Activated naive CD4-positive, alpha-beta T cell treated with anti-CD3 and anti-CD28 coated beads, Interleukin-2, amount 50 U/mL, for 24 hours (primary cell): ENCODE data around the gene DAPK1.

Experiments used
- H3K27ac Mint-ChIP-seq: one replicate; pipeline ENCODE4 v1.8.0; 2021; ENCODE audit warnings: mild to moderate bottlenecking, mixed read lengths
- H3K27me3 Mint-ChIP-seq: one replicate; pipeline ENCODE4 v1.8.0; 2021; ENCODE audit warnings: mixed read lengths
- H3K36me3 Mint-ChIP-seq: one replicate; pipeline ENCODE4 v1.8.0; 2021; ENCODE audit warnings: mixed read lengths
- H3K4me1 Mint-ChIP-seq: one replicate; pipeline ENCODE4 v1.8.0; 2021; ENCODE audit warnings: mixed read lengths
- H3K4me3 Mint-ChIP-seq: one replicate; pipeline ENCODE4 v1.8.0; 2021; ENCODE audit warnings: mild to moderate bottlenecking, mixed read lengths
- H3K9me3 Mint-ChIP-seq: one replicate; pipeline ENCODE4 v1.8.0; 2021; ENCODE audit warnings: mixed read lengths

DAPK1 gene

GRCh38 chr9:87562530-87563170 lies 65.0 kb downstream of the DAPK1 start:
- H3K9me3 Mint-ChIP-seq: no peaks in the 10 kb centered on the region
- peaks cover 3% of the 10 kb centered on the region for H3K27me3 Mint-ChIP-seq
- no peak overlapping the region for H3K4me3 Mint-ChIP-seq
- no peaks in the 10 kb centered on the region for H3K36me3 Mint-ChIP-seq
- no peaks in the 10 kb centered on the region for H3K4me1 Mint-ChIP-seq
- no peak overlapping the region for H3K27ac Mint-ChIP-seq

GRCh38 chr9:87564111-87564510 lies 66.4 kb downstream of the DAPK1 start:
- Mint-ChIP-seq H3K27me3 (peaks cover 1% of the 10 kb centered on the region), H3K4me3 (no peak overlapping the region), H3K27ac (no peak overlapping the region), H3K9me3 (no peaks in the 10 kb centered on the region), H3K36me3 (no peaks in the 10 kb centered on the region), H3K4me1 (no peaks in the 10 kb centered on the region)

GRCh38 chr9:87564791-87565241 lies 67.1 kb downstream of the DAPK1 start:
- Mint-ChIP-seq H3K27me3 (peaks cover 1% of the 10 kb centered on the region), H3K9me3 (no peaks in the 10 kb centered on the region), H3K27ac (no peak overlapping the region), H3K36me3 (no peaks in the 10 kb centered on the region), H3K4me3 (no peak overlapping the region), H3K4me1 (no peaks in the 10 kb centered on the region)

GRCh38 chr9:87567001-87567400 lies 69.3 kb downstream of the DAPK1 start:
- H3K4me1 Mint-ChIP-seq: no peaks in the 10 kb centered on the region

GRCh38 chr9:87567571-87567970 lies 69.9 kb downstream of the DAPK1 start:
- Mint-ChIP-seq H3K27me3 (peaks cover 1% of the 10 kb centered on the region), H3K9me3 (no peaks in the 10 kb centered on the region), H3K4me3 (no peak overlapping the region), H3K4me1 (no peaks in the 10 kb centered on the region), H3K36me3 (no peaks in the 10 kb centered on the region), H3K27ac (no peak overlapping the region)

More at GRCh38 chr9:87567001-87567400, 69.3 kb downstream of the DAPK1 start:
- Mint-ChIP-seq H3K4me3 (no peak overlapping the region), H3K27ac (no peak overlapping the region), H3K36me3 (no peaks in the 10 kb centered on the region), H3K27me3 (peaks cover 1% of the 10 kb centered on the region), H3K9me3 (no peaks in the 10 kb centered on the region)

GRCh38 chr9:87567983-87568382 lies 70.3 kb downstream of the DAPK1 start:
- H3K27ac Mint-ChIP-seq: no peak overlapping the region

GRCh38 chr9:87568401-87568800 lies 70.7 kb downstream of the DAPK1 start:
- Mint-ChIP-seq H3K9me3 (no peaks in the 10 kb centered on the region), H3K4me1 (no peaks in the 10 kb centered on the region), H3K27me3 (no peaks in the 10 kb centered on the region), H3K36me3 (no peaks in the 10 kb centered on the region), H3K4me3 (no peak overlapping the region), H3K27ac (no peak overlapping the region)

More at GRCh38 chr9:87567983-87568382, 70.3 kb downstream of the DAPK1 start:
- Mint-ChIP-seq H3K4me3 (no peak overlapping the region), H3K27me3 (peaks cover 1% of the 10 kb centered on the region), H3K4me1 (no peaks in the 10 kb centered on the region), H3K9me3 (no peaks in the 10 kb centered on the region), H3K36me3 (no peaks in the 10 kb centered on the region)

GRCh38 chr9:87569008-87569509 lies 71.4 kb downstream of the DAPK1 start:
- H3K36me3 Mint-ChIP-seq: no peaks in the 10 kb centered on the region
- no peaks in the 10 kb centered on the region for H3K9me3 Mint-ChIP-seq
- H3K27me3 Mint-ChIP-seq: no peaks in the 10 kb centered on the region
- H3K4me3 Mint-ChIP-seq: no peak overlapping the region
- no peaks in the 10 kb centered on the region for H3K4me1 Mint-ChIP-seq
- no peak overlapping the region for H3K27ac Mint-ChIP-seq

- Mint-ChIP-seq H3K27me3 (no peaks in the 10 kb centered on the region), H3K4me1 (no peaks in the 10 kb centered on the region), H3K4me3 (no peak overlapping the region), H3K27ac (no peak overlapping the region), H3K9me3 (no peaks in the 10 kb centered on the region), H3K36me3 (no peaks in the 10 kb centered on the region)
These were observed 71.9 kb downstream of the DAPK1 start for GRCh38 chr9:87569518-87569917.

- Mint-ChIP-seq H3K27ac (no peak overlapping the region), H3K36me3 (no peaks in the 10 kb centered on the region), H3K9me3 (no peaks in the 10 kb centered on the region), H3K4me3 (no peak overlapping the region), H3K4me1 (no peaks in the 10 kb centered on the region), H3K27me3 (no peaks in the 10 kb centered on the region)
These were observed 72.6 kb downstream of the DAPK1 start for GRCh38 chr9:87570000-87570908.

GRCh38 chr9:87572719-87573118 lies 75.1 kb downstream of the DAPK1 start:
- no peaks in the 10 kb centered on the region for H3K9me3 Mint-ChIP-seq
- no peak overlapping the region for H3K27ac Mint-ChIP-seq
- H3K36me3 Mint-ChIP-seq: no peaks in the 10 kb centered on the region
- H3K4me3 Mint-ChIP-seq: no peak overlapping the region
- no peaks in the 10 kb centered on the region for H3K27me3 Mint-ChIP-seq
- no peaks in the 10 kb centered on the region for H3K4me1 Mint-ChIP-seq

- Mint-ChIP-seq H3K27ac (no peak overlapping the region), H3K36me3 (no peaks in the 10 kb centered on the region)
These were observed 76.2 kb downstream of the DAPK1 start for GRCh38 chr9:87573841-87574342.

GRCh38 chr9:87577746-87578145 lies 80.1 kb downstream of the DAPK1 start:
- Mint-ChIP-seq H3K9me3 (no peaks in the 10 kb centered on the region), H3K4me1 (no peaks in the 10 kb centered on the region), H3K27me3 (no peaks in the 10 kb centered on the region), H3K4me3 (no peak overlapping the region), H3K27ac (no peak overlapping the region), H3K36me3 (no peaks in the 10 kb centered on the region)

More at GRCh38 chr9:87573841-87574342, 76.2 kb downstream of the DAPK1 start:
- no peaks in the 10 kb centered on the region for H3K9me3 Mint-ChIP-seq
- no peaks in the 10 kb centered on the region for H3K27me3 Mint-ChIP-seq
- H3K4me1 Mint-ChIP-seq: no peaks in the 10 kb centered on the region
- no peak overlapping the region for H3K4me3 Mint-ChIP-seq

GRCh38 chr9:87578625-87579024 lies 81.0 kb downstream of the DAPK1 start:
- H3K4me3 Mint-ChIP-seq: no peak overlapping the region
- H3K36me3 Mint-ChIP-seq: no peaks in the 10 kb centered on the region
- H3K27ac Mint-ChIP-seq: no peak overlapping the region
- no peaks in the 10 kb centered on the region for H3K9me3 Mint-ChIP-seq
- no peaks in the 10 kb centered on the region for H3K4me1 Mint-ChIP-seq
- no peaks in the 10 kb centered on the region for H3K27me3 Mint-ChIP-seq

GRCh38 chr9:87579781-87580541 lies 82.3 kb downstream of the DAPK1 start:
- Mint-ChIP-seq H3K27me3 (no peaks in the 10 kb centered on the region), H3K4me1 (no peaks in the 10 kb centered on the region), H3K4me3 (no peak overlapping the region), H3K27ac (no peak overlapping the region), H3K9me3 (no peaks in the 10 kb centered on the region), H3K36me3 (no peaks in the 10 kb centered on the region)
